SK-N-SH (cell line): Measurements from ENCODE around the gene ARF1. TPM values are rescaled to one million over a fixed set of nuclear protein-coding genes. Genes with fewer than 3 reads are reported as not detected.

ENCODE experiments used
- CTCF ChIA-PET: fragments of 300-600, 350-600 bp; formaldehyde crosslinking; extraction: SDS; loops from one replicate; lab custom pipeline; 2021; lab: Yijun Ruan, JAX
- POLR2A ChIA-PET: fragments of 350-600 bp; sonication (Branson Sonifier 250); formaldehyde crosslinking; extraction: SDS; loops from one replicate; lab custom pipeline; 2020; ENCODE audit warnings: antibody characterized with exemption, inconsistent platforms; lab: Yijun Ruan, JAX
- DNase-seq: peaks from one replicate; pipeline ENCODE4 v3.0.0; 2012
- H2AFZ ChIP-seq: fragments of 200-600 bp; sonication (generic); 2 replicates; pipeline ENCODE4 v1.8.1; 2016; ENCODE audit warnings: antibody characterized with exemption, mild to moderate bottlenecking, low read depth
- H3F3A ChIP-seq: fragments of 200-600 bp; sonication (generic); replicated peaks from 2 replicates; pipeline ENCODE3; 2016; ENCODE audit warnings: antibody characterized with exemption, mild to moderate bottlenecking; ENCODE audit not compliant: insufficient read depth
- H3K27ac ChIP-seq, 2 experiments: fragments of 200-500 bp in 1 of 2; fragments of 200-600 bp in 1 of 2; sonication (Bioruptor generic) in 1 of 2; sonication (generic), shearing (Covaris generic) in 1 of 2; 2 replicates each; pipeline versions ENCODE4 v1.5.1 to v1.6.1; 2014 to 2016; ENCODE audit warnings: low read depth in 2 of 2, inconsistent platforms in 1 of 2, low read length in 1 of 2, mild to moderate bottlenecking in 1 of 2, mixed read lengths in 1 of 2
- H3K27me3 ChIP-seq: fragments of 200-600 bp; sonication (generic), shearing (Covaris generic); 2 replicates; pipeline ENCODE4 v1.6.1; 2016; ENCODE audit warnings: mixed run types; ENCODE audit not compliant: insufficient read depth
- H3K36me3 ChIP-seq, 2 experiments: fragments of 200-500 bp in 1 of 2; fragments of 200-600 bp in 1 of 2; sonication (Bioruptor generic) in 1 of 2; sonication (generic) in 1 of 2; replicated peaks in 1 of 2; 2 replicates each; pipeline versions ENCODE3 to v1.5.1; 2014 to 2016; ENCODE audit warnings: low read length in 1 of 2, mild to moderate bottlenecking in 1 of 2; ENCODE audit not compliant: insufficient read depth in 2 of 2, control insufficient read depth in 1 of 2
- H3K4me1 ChIP-seq, 2 experiments: fragments of 200-500 bp in 1 of 2; fragments of 200-600 bp in 1 of 2; sonication (Bioruptor generic) in 1 of 2; sonication (generic), shearing (Covaris generic) in 1 of 2; 2 replicates each; pipeline versions ENCODE4 v1.5.1 to v1.6.1; 2014 to 2016; ENCODE audit warnings: low read depth in 1 of 2, low read length in 1 of 2, mixed run types in 1 of 2; ENCODE audit not compliant: insufficient read depth in 2 of 2, control insufficient read depth in 1 of 2
- H3K4me2 ChIP-seq: fragments of 200-600 bp; sonication (generic), shearing (Covaris generic); 2 replicates; pipeline ENCODE4 v1.6.1; 2017; ENCODE audit warnings: mixed run types
- H3K4me3 ChIP-seq, 2 experiments: fragments of 200-500 bp in 1 of 2; fragments of 200-600 bp in 1 of 2; sonication (Bioruptor generic) in 1 of 2; sonication (generic), shearing (Covaris generic) in 1 of 2; 2 replicates each; pipeline versions ENCODE4 v1.5.1 to v1.8.1; 2014 to 2016; ENCODE audit warnings: low read depth in 2 of 2, inconsistent platforms in 1 of 2, low read length in 1 of 2, mild to moderate bottlenecking in 1 of 2, mixed read lengths in 1 of 2, moderate library complexity in 1 of 2
- H3K79me2 ChIP-seq: fragments of 200-600 bp; sonication (generic); 2 replicates; pipeline ENCODE4 v1.8.1; 2017; ENCODE audit warnings: mild to moderate bottlenecking; ENCODE audit not compliant: insufficient read depth
- H3K9ac ChIP-seq: fragments of 200-600 bp; sonication (generic); 2 replicates; pipeline ENCODE4 v1.6.1; 2017; ENCODE audit warnings: mixed run types
- H3K9me2 ChIP-seq: fragments of 200-600 bp; sonication (generic); 2 replicates; pipeline ENCODE4 v1.6.1; 2017; ENCODE audit warnings: mixed run types
- H3K9me3 ChIP-seq: fragments of 200-600 bp; sonication (generic); 2 replicates; pipeline ENCODE4 v1.6.1; 2017; ENCODE audit warnings: mixed run types, mild to moderate bottlenecking, moderate library complexity
- H4K20me1 ChIP-seq: fragments of 200-600 bp; sonication (generic); 2 replicates; pipeline ENCODE4 v1.6.1; 2017; ENCODE audit warnings: mild to moderate bottlenecking, mixed run types; ENCODE audit not compliant: insufficient read depth
- CTCF ChIP-seq: fragments of 200-600 bp; sonication (generic); IDR thresholded peaks from 2 replicates; pipeline ENCODE4 v1.6.1; 2017; ENCODE audit warnings: antibody characterized with exemption, mild to moderate bottlenecking, moderate library complexity
- FOSL2 ChIP-seq: IDR thresholded peaks from 2 replicates; pipeline ENCODE4 v1.4.0; 2012; ENCODE audit warnings: low read depth, mild to moderate bottlenecking, moderate library complexity, borderline replicate concordance
- GATA2 ChIP-seq: sonication (generic); formaldehyde crosslinking; IDR thresholded peaks from 2 replicates; pipeline ENCODE4 v1.5.0; 2020; ENCODE audit warnings: mild to moderate bottlenecking, missing genetic modification reagents
- JUND ChIP-seq: IDR thresholded peaks from 2 replicates; pipeline ENCODE4 v1.4.0; 2012
- MEF2A ChIP-seq: IDR thresholded peaks from 2 replicates; pipeline ENCODE4 v1.4.0; 2012; ENCODE audit warnings: low read depth, borderline replicate concordance
- MXI1 ChIP-seq: IDR thresholded peaks from 2 replicates; pipeline ENCODE4 v1.6.1; 2012; ENCODE audit warnings: mild to moderate bottlenecking, low read depth, low read length, improper control_type of control experiment
- PBX3 ChIP-seq: IDR thresholded peaks from 2 replicates; pipeline ENCODE4; 2012
- RAD21 ChIP-seq: IDR thresholded peaks from 2 replicates; pipeline ENCODE4 v1.6.1; 2012; ENCODE audit warnings: mild to moderate bottlenecking, low read length
- REST ChIP-seq: IDR thresholded peaks from 2 replicates; pipeline ENCODE4 v1.6.1; 2012; ENCODE audit warnings: mild to moderate bottlenecking, low read depth, low read length, moderate library complexity
- RFX5 ChIP-seq: IDR thresholded peaks from 2 replicates; pipeline ENCODE4 v1.6.1; 2012; ENCODE audit warnings: mild to moderate bottlenecking, improper control_type of control experiment, low read length
- SIN3A ChIP-seq: IDR thresholded peaks from 2 replicates; pipeline ENCODE4 v1.6.1; 2012; ENCODE audit warnings: low read depth, mild to moderate bottlenecking, low read length, moderate library complexity, borderline replicate concordance
- TAF1 ChIP-seq: IDR thresholded peaks from 2 replicates; pipeline ENCODE4 v1.6.1; 2012; ENCODE audit warnings: low read depth, mild to moderate bottlenecking, low read length, moderate library complexity, borderline replicate concordance
- TCF12 ChIP-seq: IDR thresholded peaks from 2 replicates; pipeline ENCODE4 v1.4.0; 2012
- TEAD4 ChIP-seq: IDR thresholded peaks from 2 replicates; pipeline ENCODE4 v1.4.0; 2012; ENCODE audit warnings: mild to moderate bottlenecking, borderline replicate concordance; ENCODE audit not compliant: insufficient read depth
- USF1 ChIP-seq: IDR thresholded peaks from 2 replicates; pipeline ENCODE4 v1.4.0; 2012; ENCODE audit warnings: low read depth, borderline replicate concordance
- WGBS: methylation state at CpG from one replicate; pipeline ENCODE4 v1.1.6; 2017; ENCODE audit warnings: low lambda C conversion rate; 5-methylcytosine and 5-hydroxymethylcytosine counted together
- polyA plus RNA-seq, 3 experiments: library from polyadenylated mRNA; depleted of rRNA; stranded (reverse); fragments of >200 nt; gene quantifications; 2 replicates each; pipeline ENCODE4 v1.2.3, GENCODE V29; 2012

Gene ARF1
- polyA plus RNA-seq, 1 of the 3 experiments (the other 2 are of a cell fraction) = 713 TPM

GRCh38 chr1:228109073-228109961 is 26.8 kb downstream of the ARF1 start, which contains the start of gene MRPL55 (continued):
- TF ChIP-seq USF1 (no peak), JUND (no peak), TEAD4 (no peak), FOSL2 (no peak), RFX5 (no peak), TCF12 (no peak), REST (peak; percentile 21; the same call in 1 of the 2 replicates), MEF2A (no peak)
- TF ChIP-seq, all 33 proteins: peak for 10

GRCh38 chr1:228109962-228110488 is 27.5 kb downstream of the ARF1 start:
- ChIA-PET CTCF (interaction anchor here (0.7 to 5.6 kb wide), 5 partner anchors 20 to 69 kb away, joined by 3 to 31 read pairs (median 4); no protein-coding TSS in a partner anchor), POLR2A (interaction anchor here (0.6 to 1.4 kb wide), 2 partner anchors 41 to 297 kb away, joined by 3 to 8 read pairs; partner anchors contain the start of gene TRIM11)
- Histone ChIP-seq H3K4me3 (peak overlapping the region; percentile 100), H3K9ac (peak overlapping the region; percentile 93), H3K9me3 (no peaks in the 10 kb centered on the region), H3F3A (no peaks in the 10 kb centered on the region), H3K79me2 (peaks cover 18% of the 10 kb centered on the region; the same call in 1 of the 2 replicates), H3K9me2 (no peaks in the 10 kb centered on the region), H3K36me3 (peaks cover 6 to 23% of the 10 kb centered on the region in 2 experiments), H3K4me2 (peak overlapping the region; percentile 89), H3K4me1 (peaks cover 4 to 20% of the 10 kb centered on the region in 2 experiments; a peak in 3 of 4 replicates), H3K27ac (peak overlapping the region; percentile 40 to 49; a peak in 2 of 4 replicates), H3K27me3 (no peaks in the 10 kb centered on the region), H4K20me1 (no peaks in the 10 kb centered on the region), H2AFZ (peak overlapping the region; percentile 91)
- 12% methylated on average over 15 of the region's 15 CpGs for WGBS
- TF ChIP-seq CTCF = no peak
- no peak for TF ChIP-seq RAD21
- no peak for TF ChIP-seq PBX3
- TF ChIP-seq TAF1 = no peak
- peak; percentile 32; the same call in 1 of the 2 replicates for TF ChIP-seq GATA2 (CRISPR knock-in tag)
- TF ChIP-seq MXI1 = no peak
- TF ChIP-seq SIN3A = peak; percentile 30; the same call in 1 of the 2 replicates
- no peak for DNase-seq
